Endothelial cell of umbilical vein (primary cell): ENCODE results near the gene FYCO1. TPM values are rescaled to one million over a fixed set of nuclear protein-coding genes. Genes with fewer than 3 reads are reported as not detected.

Experiments used
- BruUV-seq: library from RNA; stranded (reverse); fragments of 400-500 nt; replicated peaks from 2 replicates; lab custom pipeline; 2021; lab: Mats Ljungman, UMichigan
- CTCF ChIA-PET: fragments of 300-600, 350-600 bp; sonication (Branson Sonifier 250); formaldehyde crosslinking; loops from one replicate; lab custom pipeline; 2021; ENCODE audit warnings: antibody characterized with exemption, inconsistent platforms; lab: Charles Lee
- POLR2A ChIA-PET: fragments of 300-600, 350-600 bp; sonication (Branson Sonifier 250); formaldehyde crosslinking; loops from one replicate; lab custom pipeline; 2021; ENCODE audit warnings: antibody characterized with exemption, inconsistent platforms; lab: Charles Lee
- DNase-seq: peaks from one replicate; pipeline ENCODE4 v3.0.0-alpha.2; 2011; ENCODE audit warnings: low read depth, low spot score
- FAIRE-seq: peaks from 2 replicates; lab custom pipeline; 2011; peaks lifted over from hg19 to GRCh38; lab: Jason Lieb, UNC
- H2AFZ ChIP-seq: 2 replicates; pipeline ENCODE4 v1.6.0; 2012; ENCODE audit warnings: low read depth, low read length, control low read depth, inconsistent platforms
- H3K27ac ChIP-seq: 2 replicates; pipeline ENCODE4 v1.5.1; 2011; ENCODE audit warnings: low read depth, mild to moderate bottlenecking, control low read depth, low read length, moderate library complexity; ENCODE audit not compliant: insufficient read depth
- H3K27me3 ChIP-seq, 2 experiments: 2 replicates each; pipeline versions ENCODE4 v1.6.0 to v1.6.1; 2011; ENCODE audit warnings: low read length in 2 of 2, mixed read lengths in 1 of 2; ENCODE audit not compliant: control insufficient read depth in 2 of 2, insufficient read depth in 2 of 2
- H3K36me3 ChIP-seq, 2 experiments: 2 replicates in 1 of 2; 3 replicates in 1 of 2; pipeline ENCODE4 v1.5.1; 2011; ENCODE audit warnings: low read length in 2 of 2, mild to moderate bottlenecking in 1 of 2, moderate library complexity in 1 of 2; ENCODE audit not compliant: control insufficient read depth in 2 of 2, insufficient read depth in 2 of 2; ENCODE audit errors: extremely low read depth in 1 of 2
- H3K4me1 ChIP-seq: 3 replicates; pipeline ENCODE4 v1.5.1; 2011; ENCODE audit warnings: mild to moderate bottlenecking, low read length; ENCODE audit not compliant: control insufficient read depth, insufficient read depth; ENCODE audit errors: extremely low read depth
- H3K4me2 ChIP-seq: 2 replicates; pipeline ENCODE4 v1.6.1; 2011; ENCODE audit warnings: low read length, control low read depth, mixed read lengths; ENCODE audit not compliant: insufficient read depth
- H3K4me3 ChIP-seq, 3 experiments: fragments of 200-600 bp in 1 of 3; sonication (generic), shearing (Covaris generic) in 1 of 3; replicated peaks in 1 of 3; 2 replicates each; pipeline ENCODE4 v1.5.1; 2011 to 2016; ENCODE audit warnings: control low read depth in 3 of 3, low read length in 3 of 3, mild to moderate bottlenecking in 2 of 3, inconsistent platforms in 1 of 3, low read depth in 1 of 3, moderate library complexity in 1 of 3; ENCODE audit not compliant: insufficient read depth in 1 of 3
- H3K79me2 ChIP-seq: 2 replicates; pipeline ENCODE4 v1.6.0; 2012; ENCODE audit warnings: low read length, inconsistent platforms; ENCODE audit not compliant: control insufficient read depth, insufficient read depth
- H3K9ac ChIP-seq: replicated peaks from 2 replicates; pipeline ENCODE3; 2011; ENCODE audit warnings: low read length, control low read depth; ENCODE audit not compliant: insufficient read depth; ENCODE audit errors: extremely low read depth
- H3K9me1 ChIP-seq: replicated peaks from 3 replicates; pipeline ENCODE4 v1.6.0; 2011; ENCODE audit warnings: mild to moderate bottlenecking, low read length; ENCODE audit not compliant: control insufficient read depth, insufficient read depth; ENCODE audit errors: extremely low read depth
- H3K9me3 ChIP-seq: replicated peaks from 2 replicates; pipeline ENCODE4 v1.5.1; 2012; ENCODE audit warnings: low read length, inconsistent platforms; ENCODE audit not compliant: control insufficient read depth, insufficient read depth
- H4K20me1 ChIP-seq: replicated peaks from 2 replicates; pipeline ENCODE3; 2011; ENCODE audit warnings: mild to moderate bottlenecking, low read length; ENCODE audit not compliant: control insufficient read depth, insufficient read depth; ENCODE audit errors: extremely low read depth
- CTCF ChIP-seq, 2 donors: IDR thresholded peaks; 1 replicate in 1 of 2; 2 replicates in 1 of 2; pipeline ENCODE4 v1.5.1; 2011; ENCODE audit warnings: low read length in 2 of 2, mild to moderate bottlenecking in 2 of 2, moderate library complexity in 2 of 2, control low read depth in 1 of 2, inconsistent platforms in 1 of 2, low read depth in 1 of 2; ENCODE audit not compliant: insufficient read depth in 1 of 2; ENCODE audit errors: extremely low read depth in 1 of 2
- EZH2 ChIP-seq: IDR thresholded peaks from 2 replicates; pipeline ENCODE4 v1.6.1; 2012; ENCODE audit warnings: borderline replicate concordance, low read depth, mild to moderate bottlenecking, moderate library complexity, low read length, inconsistent platforms; ENCODE audit not compliant: severe bottlenecking
- FOS ChIP-seq: IDR thresholded peaks from 2 replicates; pipeline ENCODE4 v1.6.1; 2011; ENCODE audit warnings: mild to moderate bottlenecking, low read length, moderate library complexity, borderline replicate concordance; ENCODE audit not compliant: insufficient read depth
- GATA2 ChIP-seq: IDR thresholded peaks from 2 replicates; pipeline ENCODE4 v1.7.0; 2011; ENCODE audit warnings: low read depth, mild to moderate bottlenecking, moderate library complexity, mixed read lengths, low read length; ENCODE audit not compliant: insufficient read length, insufficient read depth
- JUN ChIP-seq: IDR thresholded peaks from 2 replicates; pipeline ENCODE4 v1.6.1; 2011; ENCODE audit warnings: borderline replicate concordance, low read depth; ENCODE audit not compliant: insufficient read length, insufficient read depth
- MYC ChIP-seq: IDR thresholded peaks from one replicate; pipeline ENCODE4 v1.6.1; 2011; ENCODE audit warnings: mild to moderate bottlenecking, low read depth, low read length
- POLR2A ChIP-seq: IDR thresholded peaks from 2 replicates; pipeline ENCODE4 v1.6.1; 2012; ENCODE audit warnings: low read depth, mild to moderate bottlenecking, control low read depth, low read length
- POLR2AphosphoS5 ChIP-seq: IDR thresholded peaks from 2 replicates; pipeline ENCODE4 v1.6.1; 2012; ENCODE audit warnings: low read depth, mild to moderate bottlenecking, control low read depth, low read length, moderate library complexity; ENCODE audit not compliant: insufficient read depth
- dilution Hi-C: fragments of 300-500 bp; cut with MboI; formaldehyde crosslinking; loops from one replicate; pipeline ENCODE4 v1.15.0; 2019; ENCODE audit warnings: low sequenced_read_pairs; ENCODE audit not compliant: extremely low pct_ligation_motif_present
- intact Hi-C: fragments of 100-400 bp; cut with micrococcal nuclease; formaldehyde crosslinking; loops from one replicate; pipeline ENCODE4 v1.10.0; 2022
- polyA plus RNA-seq, 4 experiments: library from polyadenylated mRNA; depleted of rRNA in 3 of 4; stranded (reverse) in 3 of 4; unstranded in 1 of 4; fragments of >200 nt; gene quantifications; 2 replicates each; pipeline versions ENCODE4 v1.2.1 to v1.2.3, GENCODE V29; 2011 to 2012; ENCODE audit warnings: missing spikeins in 1 of 4
- total RNA-seq: library from RNA; stranded (reverse); gene quantifications from 2 replicates; pipeline ENCODE4 v1.2.3, GENCODE V29; 2021
- TF ChIP-seq, protein P1 (sequence below): IDR thresholded peaks from 2 replicates; pipeline ENCODE4 v1.6.1; 2011; ENCODE audit not compliant: insufficient read depth, insufficient read length

Gene FYCO1
- total and polyA plus RNA-seq, 2 donors (not counting 3 experiments of a cell fraction or from before 2014, with no cell fraction given): 13.9 to 20.8 TPM

DNA sequence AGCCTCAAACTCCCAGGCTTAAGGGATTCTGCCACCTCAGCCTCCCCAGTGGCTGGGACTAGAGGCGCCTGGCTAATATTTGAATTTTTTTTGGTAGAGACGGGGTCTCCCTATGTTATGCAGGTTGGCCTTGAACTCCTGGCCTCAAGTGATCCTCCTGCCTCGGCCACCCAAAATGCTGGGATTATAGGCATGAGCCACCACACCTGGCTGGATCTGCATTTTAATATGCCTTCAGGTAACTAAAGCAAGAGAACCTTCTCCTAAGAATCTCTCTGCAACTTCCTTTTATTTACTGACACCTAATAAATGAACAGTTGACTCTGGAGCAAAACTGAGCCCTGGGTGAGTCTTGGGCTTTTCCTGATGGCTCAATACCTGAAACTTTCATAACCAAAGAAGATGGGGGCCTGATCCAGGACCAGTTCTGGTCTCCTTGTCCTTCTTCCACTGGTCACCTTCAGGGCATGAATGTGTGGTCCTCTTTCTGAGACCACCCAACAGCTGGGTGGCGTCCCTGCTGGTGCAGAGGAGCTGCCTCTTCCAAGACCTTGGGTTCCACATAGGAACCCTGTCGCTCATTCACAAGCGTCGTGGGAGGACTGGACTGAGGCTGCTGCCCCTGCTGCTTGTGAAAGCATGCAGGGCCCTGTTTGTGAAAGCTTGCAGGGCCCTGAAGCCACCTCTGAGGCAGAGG, 81.1 kb downstream of the FYCO1 start:
- Histone ChIP-seq H3K4me2 (no peak overlapping the region), H3K27me3 (no peaks in the 10 kb centered on the region), H4K20me1 (no peaks in the 10 kb centered on the region), H3K4me3 (no peak overlapping the region), H3K36me3 (no peaks in the 10 kb centered on the region), H3K9ac (no peak overlapping the region), H3K79me2 (no peaks in the 10 kb centered on the region), H3K27ac (no peak overlapping the region), H3K9me1 (no peaks in the 10 kb centered on the region), H2AFZ (no peak overlapping the region), H3K9me3 (no peaks in the 10 kb centered on the region), H3K4me1 (no peaks in the 10 kb centered on the region)
- TF ChIP-seq JUN (no peak), POLR2A (no peak), EZH2 (no peak), MYC (no peak), POLR2AphosphoS5 (no peak), CTCF (IDR thresholded peaks at IDR 0.05; ENCODE audit: extremely low read depth in 1 of 2, insufficient read depth in 1 of 2, low read depth in 1 of 2, low read length in 2 of 2) (no peak), GATA2 (no peak), FOS (no peak)
- TF ChIP-seq, protein P1, sequence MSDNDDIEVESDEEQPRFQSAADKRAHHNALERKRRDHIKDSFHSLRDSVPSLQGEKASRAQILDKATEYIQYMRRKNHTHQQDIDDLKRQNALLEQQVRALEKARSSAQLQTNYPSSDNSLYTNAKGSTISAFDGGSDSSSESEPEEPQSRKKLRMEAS: no peak
- DNase-seq: no peak
- no peak for FAIRE-seq
- no TSS peak for BruUV-seq
- dilution Hi-C loops: no loop called here
- intact Hi-C loops: no loop called here
- ChIA-PET CTCF (no interaction called here), POLR2A (no interaction called here)
